ENCODE data around the gene TEAD3.

- TF ChIP-seq, protein P1, sequence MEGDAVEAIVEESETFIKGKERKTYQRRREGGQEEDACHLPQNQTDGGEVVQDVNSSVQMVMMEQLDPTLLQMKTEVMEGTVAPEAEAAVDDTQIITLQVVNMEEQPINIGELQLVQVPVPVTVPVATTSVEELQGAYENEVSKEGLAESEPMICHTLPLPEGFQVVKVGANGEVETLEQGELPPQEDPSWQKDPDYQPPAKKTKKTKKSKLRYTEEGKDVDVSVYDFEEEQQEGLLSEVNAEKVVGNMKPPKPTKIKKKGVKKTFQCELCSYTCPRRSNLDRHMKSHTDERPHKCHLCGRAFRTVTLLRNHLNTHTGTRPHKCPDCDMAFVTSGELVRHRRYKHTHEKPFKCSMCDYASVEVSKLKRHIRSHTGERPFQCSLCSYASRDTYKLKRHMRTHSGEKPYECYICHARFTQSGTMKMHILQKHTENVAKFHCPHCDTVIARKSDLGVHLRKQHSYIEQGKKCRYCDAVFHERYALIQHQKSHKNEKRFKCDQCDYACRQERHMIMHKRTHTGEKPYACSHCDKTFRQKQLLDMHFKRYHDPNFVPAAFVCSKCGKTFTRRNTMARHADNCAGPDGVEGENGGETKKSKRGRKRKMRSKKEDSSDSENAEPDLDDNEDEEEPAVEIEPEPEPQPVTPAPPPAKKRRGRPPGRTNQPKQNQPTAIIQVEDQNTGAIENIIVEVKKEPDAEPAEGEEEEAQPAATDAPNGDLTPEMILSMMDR (IDR thresholded peaks at IDR 0.05): no peak
- TF ChIP-seq POLR2A (IDR thresholded peaks at IDR 0.05): no peak
Measured at GRCh38 chr6:35512006-35512405, 15.1 kb upstream of the TEAD3 start.
